ENCODE data around the gene LYZL1. TPM values are rescaled to one million over a fixed set of nuclear protein-coding genes. Genes with fewer than 3 reads are reported as not detected.
A peak's percentile ranks its signal among the peaks of the same experiment; 100 is the strongest.

Gene LYZL1
- total RNA-seq, 1 donor from 2014 or later: not detected

DNA sequence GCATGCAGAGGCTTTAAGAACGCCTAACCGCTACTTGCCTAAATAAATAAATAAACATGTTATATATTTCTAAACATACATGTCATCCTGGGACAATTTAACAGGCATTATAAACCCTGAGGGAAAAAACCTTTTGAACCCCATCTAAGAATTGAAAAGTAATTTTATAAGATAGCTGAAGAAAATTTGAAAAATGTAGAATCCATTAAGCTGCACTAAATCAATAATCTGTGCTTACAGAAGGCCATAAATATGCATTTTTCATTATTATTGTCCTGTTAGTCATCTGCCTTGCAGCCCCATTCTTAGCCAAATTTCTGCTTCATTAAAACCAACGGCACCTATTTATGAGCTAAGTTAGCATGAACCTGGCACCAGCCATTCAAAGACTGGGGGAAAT lies 24.2 kb downstream of the LYZL1 start:
- TF ChIP-seq, protein P1, sequence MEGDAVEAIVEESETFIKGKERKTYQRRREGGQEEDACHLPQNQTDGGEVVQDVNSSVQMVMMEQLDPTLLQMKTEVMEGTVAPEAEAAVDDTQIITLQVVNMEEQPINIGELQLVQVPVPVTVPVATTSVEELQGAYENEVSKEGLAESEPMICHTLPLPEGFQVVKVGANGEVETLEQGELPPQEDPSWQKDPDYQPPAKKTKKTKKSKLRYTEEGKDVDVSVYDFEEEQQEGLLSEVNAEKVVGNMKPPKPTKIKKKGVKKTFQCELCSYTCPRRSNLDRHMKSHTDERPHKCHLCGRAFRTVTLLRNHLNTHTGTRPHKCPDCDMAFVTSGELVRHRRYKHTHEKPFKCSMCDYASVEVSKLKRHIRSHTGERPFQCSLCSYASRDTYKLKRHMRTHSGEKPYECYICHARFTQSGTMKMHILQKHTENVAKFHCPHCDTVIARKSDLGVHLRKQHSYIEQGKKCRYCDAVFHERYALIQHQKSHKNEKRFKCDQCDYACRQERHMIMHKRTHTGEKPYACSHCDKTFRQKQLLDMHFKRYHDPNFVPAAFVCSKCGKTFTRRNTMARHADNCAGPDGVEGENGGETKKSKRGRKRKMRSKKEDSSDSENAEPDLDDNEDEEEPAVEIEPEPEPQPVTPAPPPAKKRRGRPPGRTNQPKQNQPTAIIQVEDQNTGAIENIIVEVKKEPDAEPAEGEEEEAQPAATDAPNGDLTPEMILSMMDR (IDR thresholded peaks at IDR 0.05): no peak
- no peaks in the 10 kb centered on the region for H3K4me1 ChIP-seq
- no peak overlapping the region for H3K4me3 ChIP-seq
- H3K27me3 ChIP-seq: no peaks in the 10 kb centered on the region
- intact Hi-C loops (cut with DNase I): no loop called here
- H3K9me3 ChIP-seq: no peaks in the 10 kb centered on the region
- DNase-seq (ENCODE audit: low spot score in 2 of 2): no peak
- no peaks in the 10 kb centered on the region for H3K36me3 ChIP-seq
- no peak overlapping the region for H3K27ac ChIP-seq

DNA sequence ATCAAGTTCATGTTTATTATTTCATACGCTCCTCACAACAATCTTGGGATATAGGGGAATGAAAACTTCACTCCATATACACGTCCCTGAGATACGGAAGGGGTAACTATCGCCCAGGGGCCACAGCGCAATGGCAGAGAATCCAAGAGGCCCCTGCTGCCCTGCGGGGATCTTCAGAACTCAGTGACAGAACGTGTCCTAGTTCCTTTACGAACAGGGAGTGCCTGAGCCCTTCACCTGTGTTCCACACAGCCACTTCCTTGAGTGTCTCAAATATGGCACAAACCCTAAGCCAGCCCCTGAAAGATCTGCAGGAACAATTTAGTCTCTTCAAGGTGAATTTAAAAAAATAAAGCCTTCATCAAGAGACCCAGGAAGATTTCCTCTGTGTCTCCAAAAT lies 25.9 kb downstream of the LYZL1 start:
- Histone ChIP-seq H3K27me3 (no peaks in the 10 kb centered on the region), H3K4me1 (no peaks in the 10 kb centered on the region), H3K27ac (no peak overlapping the region), H3K4me3 (no peak overlapping the region), H3K9me3 (no peaks in the 10 kb centered on the region), H3K36me3 (no peaks in the 10 kb centered on the region)
- intact Hi-C loops (cut with DNase I): no loop called here
- TF ChIP-seq, protein P1 (IDR thresholded peaks at IDR 0.05): no peak
- DNase-seq (ENCODE audit: low spot score in 2 of 2): peak in 1 of 2 donors; percentile 8

DNA sequence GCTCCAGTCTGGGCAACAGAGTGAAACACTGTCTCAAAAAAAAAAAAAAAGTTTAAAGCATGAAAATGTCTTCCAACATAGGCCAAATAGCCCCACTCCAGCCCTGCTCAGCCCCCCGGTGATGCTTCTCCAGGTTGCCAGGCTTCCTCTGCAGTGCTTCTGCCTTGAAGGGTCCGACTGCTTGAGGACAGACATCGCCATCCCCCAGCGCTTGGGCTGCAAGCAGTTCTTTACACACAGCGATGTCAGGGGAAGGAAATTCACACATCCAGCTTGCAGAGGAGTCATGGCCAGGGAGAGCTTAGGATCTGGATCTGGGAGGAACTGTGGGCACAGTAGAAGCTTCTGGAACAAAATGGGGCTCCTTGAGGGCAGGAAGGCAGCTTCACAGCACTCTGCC lies 26.9 kb downstream of the LYZL1 start:
- no peaks in the 10 kb centered on the region for H3K27me3 ChIP-seq
- H3K4me3 ChIP-seq: no peak overlapping the region
- intact Hi-C loops (cut with DNase I): no loop called here
- no peak overlapping the region for H3K27ac ChIP-seq
- TF ChIP-seq, protein P1 (IDR thresholded peaks at IDR 0.05): no peak
- peak in 1 of 2 donors; percentile 1 for DNase-seq (ENCODE audit: low spot score in 2 of 2)
- no peaks in the 10 kb centered on the region for H3K36me3 ChIP-seq
- no peaks in the 10 kb centered on the region for H3K9me3 ChIP-seq
- H3K4me1 ChIP-seq: no peaks in the 10 kb centered on the region

GRCh38 chr10:29316308-29317026 lies 27.6 kb downstream of the LYZL1 start:
- intact Hi-C loops (cut with DNase I): no loop called here

DNA sequence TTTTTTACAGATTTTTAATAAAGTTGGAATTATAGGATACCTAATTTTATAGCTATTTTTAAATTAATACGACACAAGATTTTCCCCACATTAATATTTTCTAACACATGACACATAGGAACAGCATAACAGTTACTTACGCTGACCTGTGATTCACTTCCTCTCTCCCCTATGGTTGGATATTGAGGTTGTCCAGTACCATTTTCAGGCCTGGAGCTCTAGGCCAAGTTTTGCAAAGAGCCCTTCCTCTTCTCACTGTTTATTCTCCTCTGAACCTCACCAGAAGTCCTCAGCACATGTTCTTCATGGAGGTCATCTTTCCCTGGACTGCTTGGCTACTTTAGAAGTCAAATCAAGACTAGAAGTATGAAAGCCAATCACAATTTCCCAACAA lies 28.2 kb downstream of the LYZL1 start:
- Histone ChIP-seq H3K36me3 (no peaks in the 10 kb centered on the region), H3K4me1 (no peaks in the 10 kb centered on the region), H3K4me3 (no peak overlapping the region), H3K9me3 (no peaks in the 10 kb centered on the region), H3K27ac (no peak overlapping the region), H3K27me3 (no peaks in the 10 kb centered on the region)
- DNase-seq (ENCODE audit: low spot score in 2 of 2): no peak
- TF ChIP-seq, protein P1 (IDR thresholded peaks at IDR 0.05): no peak
- intact Hi-C loops (cut with DNase I): no loop called here

More at GRCh38 chr10:29316308-29317026, 27.6 kb downstream of the LYZL1 start:
- Histone ChIP-seq H3K36me3 (no peaks in the 10 kb centered on the region), H3K9me3 (no peaks in the 10 kb centered on the region), H3K27ac (no peak overlapping the region), H3K4me1 (no peaks in the 10 kb centered on the region), H3K27me3 (no peaks in the 10 kb centered on the region), H3K4me3 (no peak overlapping the region)
- no peak for DNase-seq (ENCODE audit: low spot score in 2 of 2)
- TF ChIP-seq, protein P1 (IDR thresholded peaks at IDR 0.05): no peak
